ENCODE results near the gene CEP20. TPM values are rescaled to one million over a fixed set of nuclear protein-coding genes. Genes with fewer than 3 reads are reported as not detected.
"Not testable (repeated sequence)": the region's sequence is repeated elsewhere in the genome, so short reads cannot be mapped to it uniquely, and the experiment has no call there.

The CEP20 gene, protein sequence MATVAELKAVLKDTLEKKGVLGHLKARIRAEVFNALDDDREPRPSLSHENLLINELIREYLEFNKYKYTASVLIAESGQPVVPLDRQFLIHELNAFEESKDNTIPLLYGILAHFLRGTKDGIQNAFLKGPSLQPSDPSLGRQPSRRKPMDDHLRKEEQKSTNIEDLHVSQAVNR
- 30.6 and 33.0 TPM in 2 replicates for total RNA-seq
- long read RNA-seq, transcript FOPNL-208 (4 exons, 565 nt), result minor isoform, 7 of 115 reads
- long read RNA-seq, transcript FOPNL-201 (5 exons, 2,275 nt), result major isoform, 83 of 115 reads
- long read RNA-seq, transcript FOPNL-207 (4 exons, 530 nt), result minor isoform, 9 of 115 reads
- long read RNA-seq, partial matches to known transcripts, result 7 of 115 reads
- long read RNA-seq, other reads (novel, unspliced or antisense), result 6 of 115 reads

DNA sequence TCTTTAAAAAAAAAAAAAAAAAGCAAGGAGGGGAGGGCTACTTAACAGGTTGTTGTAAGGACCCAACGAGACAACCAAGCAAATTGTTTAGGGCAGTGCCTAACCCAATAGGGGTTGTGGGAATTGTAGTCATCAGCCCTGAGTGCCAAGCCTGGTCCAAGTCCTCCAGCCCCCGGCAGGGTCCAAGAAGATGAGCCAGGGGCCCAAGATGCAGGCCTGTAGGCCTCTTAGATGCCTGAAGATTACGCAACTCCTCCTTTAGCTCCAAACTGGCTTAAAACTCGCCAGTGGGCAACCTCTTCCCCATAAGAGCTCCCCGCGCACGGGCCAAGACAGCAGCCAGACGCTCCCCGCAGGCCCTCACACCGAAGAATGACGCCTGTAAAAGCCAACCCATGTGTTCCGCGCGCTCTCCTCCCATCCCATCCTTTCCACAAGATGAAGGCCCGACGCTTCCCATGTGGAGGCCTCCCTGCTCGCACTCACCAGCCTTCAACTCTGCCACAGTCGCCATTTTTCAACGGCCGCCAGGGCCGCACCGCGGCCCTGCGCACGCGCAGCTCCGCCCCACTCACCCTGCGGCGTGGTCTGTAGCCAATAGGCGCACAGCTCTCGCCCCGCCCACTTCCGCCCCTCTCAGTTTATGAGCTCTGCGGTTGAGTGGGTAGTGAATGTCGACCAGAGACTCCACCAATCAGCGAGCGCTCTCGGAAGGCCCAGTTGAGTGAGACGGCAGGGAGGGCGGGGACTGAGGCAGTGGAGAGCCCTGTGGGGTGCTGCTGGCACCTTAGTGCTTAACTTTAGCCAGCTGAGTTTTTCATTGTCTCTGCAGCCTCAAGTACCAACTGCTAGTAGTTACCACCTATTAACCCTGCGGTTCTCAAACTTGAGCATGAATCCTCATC, at the start of gene CEP20:
Gene CEP20 (minus strand): TSS at position 532 of the 905 bp plus-strand sequence. CDS start 18 bp downstream, at position 514.
- TF ChIP-seq, protein P1, sequence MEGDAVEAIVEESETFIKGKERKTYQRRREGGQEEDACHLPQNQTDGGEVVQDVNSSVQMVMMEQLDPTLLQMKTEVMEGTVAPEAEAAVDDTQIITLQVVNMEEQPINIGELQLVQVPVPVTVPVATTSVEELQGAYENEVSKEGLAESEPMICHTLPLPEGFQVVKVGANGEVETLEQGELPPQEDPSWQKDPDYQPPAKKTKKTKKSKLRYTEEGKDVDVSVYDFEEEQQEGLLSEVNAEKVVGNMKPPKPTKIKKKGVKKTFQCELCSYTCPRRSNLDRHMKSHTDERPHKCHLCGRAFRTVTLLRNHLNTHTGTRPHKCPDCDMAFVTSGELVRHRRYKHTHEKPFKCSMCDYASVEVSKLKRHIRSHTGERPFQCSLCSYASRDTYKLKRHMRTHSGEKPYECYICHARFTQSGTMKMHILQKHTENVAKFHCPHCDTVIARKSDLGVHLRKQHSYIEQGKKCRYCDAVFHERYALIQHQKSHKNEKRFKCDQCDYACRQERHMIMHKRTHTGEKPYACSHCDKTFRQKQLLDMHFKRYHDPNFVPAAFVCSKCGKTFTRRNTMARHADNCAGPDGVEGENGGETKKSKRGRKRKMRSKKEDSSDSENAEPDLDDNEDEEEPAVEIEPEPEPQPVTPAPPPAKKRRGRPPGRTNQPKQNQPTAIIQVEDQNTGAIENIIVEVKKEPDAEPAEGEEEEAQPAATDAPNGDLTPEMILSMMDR (conservative IDR thresholded peaks at IDR 0.05), result peak; percentile 32
- H3K4me1 Mint-ChIP-seq, result peaks cover 29% of the 10 kb centered on the region
- peaks cover 3% of the 10 kb centered on the region for H3K27me3 Mint-ChIP-seq (ENCODE audit: low read depth)
- DNase-seq (ENCODE audit: low read depth, low spot score), result peak; percentile 99
- H3K27ac Mint-ChIP-seq (ENCODE audit: unreplicated experiment), result peak within 1 kb of the TSS; percentile 100
- peak within 1 kb of the TSS; percentile 100 for H3K4me3 Mint-ChIP-seq
- no peaks in the 10 kb centered on the region for H3K9me3 Mint-ChIP-seq
- no peaks in the 10 kb centered on the region for H3K36me3 Mint-ChIP-seq (ENCODE audit: low read depth)

DNA sequence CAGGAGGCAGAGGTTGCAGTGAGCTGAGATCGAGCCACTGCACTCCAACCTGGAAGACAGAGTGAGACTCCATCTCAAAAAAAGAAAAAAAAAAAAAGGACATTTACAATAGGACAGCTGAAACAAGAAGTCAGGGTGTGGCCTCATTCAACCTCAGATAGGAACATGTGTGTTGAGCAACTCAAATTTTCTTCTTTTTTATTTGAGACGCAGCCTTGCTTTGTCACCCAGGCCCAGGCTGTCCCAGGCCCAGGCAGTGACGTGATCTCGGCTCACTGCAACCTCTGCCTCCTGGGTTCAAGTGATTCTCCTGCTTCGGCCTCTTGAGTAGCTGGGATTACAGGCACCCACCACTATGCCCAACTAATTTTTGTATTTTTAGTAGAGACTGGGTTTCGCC, 48.4 kb upstream of the CEP20 start:
- not testable (repeated sequence) for H3K9me3 Mint-ChIP-seq; H3K4me3 Mint-ChIP-seq; H3K4me1 Mint-ChIP-seq; H3K36me3 Mint-ChIP-seq (ENCODE audit: low read depth); H3K27ac Mint-ChIP-seq (ENCODE audit: unreplicated experiment); H3K27me3 Mint-ChIP-seq (ENCODE audit: low read depth); DNase-seq (ENCODE audit: low read depth, low spot score)

DNA sequence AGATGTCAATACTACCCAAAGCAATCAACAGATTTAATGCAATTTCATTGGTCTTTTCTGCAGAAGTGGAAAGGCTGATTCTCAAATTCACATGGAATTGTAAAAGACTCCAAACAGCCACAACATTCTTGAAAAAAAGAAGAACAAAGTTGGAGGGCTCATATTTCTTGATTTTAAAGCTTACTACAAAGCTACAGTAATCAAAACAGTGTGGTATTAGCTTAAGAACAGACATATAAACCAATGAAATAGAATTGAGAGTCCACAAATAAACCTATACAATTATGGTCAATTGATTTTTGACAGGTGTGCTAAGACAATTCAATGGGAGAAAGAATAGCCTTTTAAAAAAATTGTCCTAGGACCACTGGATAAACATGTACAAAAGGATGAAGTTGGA, 46.6 kb upstream of the CEP20 start:
- H3K4me3 Mint-ChIP-seq, result no peak overlapping the region
- TF ChIP-seq, protein P1 (conservative IDR thresholded peaks at IDR 0.05), result no peak
- DNase-seq (ENCODE audit: low read depth, low spot score), result no peak
- H3K27me3 Mint-ChIP-seq (ENCODE audit: low read depth), result no peaks in the 10 kb centered on the region
- H3K4me1 Mint-ChIP-seq, result no peaks in the 10 kb centered on the region
- no peaks in the 10 kb centered on the region for H3K36me3 Mint-ChIP-seq (ENCODE audit: low read depth)
- H3K27ac Mint-ChIP-seq (ENCODE audit: unreplicated experiment), result no peak overlapping the region
- peaks cover 3% of the 10 kb centered on the region for H3K9me3 Mint-ChIP-seq

DNA sequence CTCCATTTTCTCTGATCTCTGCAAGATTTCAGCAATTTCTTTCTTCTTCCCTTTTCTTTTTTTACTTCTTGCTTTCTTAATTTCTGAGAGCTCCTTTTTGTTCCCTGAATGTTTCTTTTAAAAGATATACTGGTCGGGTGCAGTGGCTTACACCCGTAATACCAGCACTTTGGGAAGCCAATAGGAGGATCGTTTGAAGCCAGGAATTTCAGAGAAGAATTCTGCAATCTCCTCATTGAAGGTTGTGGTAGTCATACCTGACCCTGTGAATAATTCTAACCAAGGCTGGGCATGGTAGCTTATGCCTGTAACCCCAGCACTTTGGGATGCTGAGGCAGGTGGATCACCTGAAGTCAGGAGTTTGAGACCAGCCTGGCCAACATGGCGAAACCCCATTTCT, 45.4 kb upstream of the CEP20 start:
- TF ChIP-seq, protein P1 (conservative IDR thresholded peaks at IDR 0.05), result no peak
- DNase-seq (ENCODE audit: low read depth, low spot score), result no peak
- no peak overlapping the region for H3K27ac Mint-ChIP-seq (ENCODE audit: unreplicated experiment)
- H3K27me3 Mint-ChIP-seq (ENCODE audit: low read depth), result no peaks in the 10 kb centered on the region
- H3K36me3 Mint-ChIP-seq (ENCODE audit: low read depth), result no peaks in the 10 kb centered on the region
- no peak overlapping the region for H3K4me3 Mint-ChIP-seq
- no peaks in the 10 kb centered on the region for H3K4me1 Mint-ChIP-seq
- peaks cover 3% of the 10 kb centered on the region for H3K9me3 Mint-ChIP-seq

DNA sequence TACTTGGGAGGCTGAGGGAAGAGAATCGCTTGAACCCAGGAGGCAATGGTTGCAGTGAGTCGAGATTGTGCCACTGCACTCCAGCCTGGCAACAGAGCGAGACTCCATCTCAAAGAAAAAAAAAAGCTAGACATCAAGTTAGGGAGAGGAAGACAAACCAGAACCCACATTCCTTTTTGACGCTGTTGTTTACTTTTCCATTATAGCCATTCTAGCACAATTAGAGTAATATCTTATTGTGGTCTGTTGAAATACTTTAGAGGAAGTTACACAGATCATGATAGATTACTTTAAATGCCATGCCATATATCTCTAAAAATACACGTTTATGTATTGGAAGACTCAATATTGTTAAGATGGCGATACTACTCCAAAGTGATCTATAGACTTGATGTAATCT, 44.5 kb upstream of the CEP20 start:
- H3K27ac Mint-ChIP-seq (ENCODE audit: unreplicated experiment), result no peak overlapping the region
- H3K36me3 Mint-ChIP-seq (ENCODE audit: low read depth), result no peaks in the 10 kb centered on the region
- no peaks in the 10 kb centered on the region for H3K27me3 Mint-ChIP-seq (ENCODE audit: low read depth)
- peaks cover 3% of the 10 kb centered on the region for H3K9me3 Mint-ChIP-seq
- TF ChIP-seq, protein P1 (conservative IDR thresholded peaks at IDR 0.05), result no peak
- H3K4me3 Mint-ChIP-seq, result no peak overlapping the region
- H3K4me1 Mint-ChIP-seq, result no peaks in the 10 kb centered on the region
- DNase-seq (ENCODE audit: low read depth, low spot score), result no peak

Measured in neural crest cell (in vitro differentiated cells).